PFSK-1 (cell line): ENCODE measurements around the gene FGD2.

ENCODE experiments used
- FOXP2 ChIP-seq: optimal IDR thresholded peaks from 2 replicates; pipeline ENCODE3; 2011; ENCODE audit warnings: borderline replicate concordance, control low read depth, inconsistent platforms; ENCODE audit not compliant: insufficient read depth; ENCODE audit errors: extremely low read length, extremely low read depth
- POLR2AphosphoS5 ChIP-seq: IDR thresholded peaks from 2 replicates; pipeline ENCODE4 v1.6.1; 2012; ENCODE audit warnings: low read depth, mild to moderate bottlenecking, control low read depth, low read length, moderate library complexity
- REST ChIP-seq, 2 experiments: IDR thresholded peaks; 2 replicates each; pipeline versions ENCODE4 v1.6.1 to v1.8.0; 2011 to 2012; ENCODE audit warnings: low read depth in 2 of 2, low read length in 2 of 2, control low read depth in 1 of 2, inconsistent platforms in 1 of 2, mild to moderate bottlenecking in 1 of 2, moderate library complexity in 1 of 2; ENCODE audit not compliant: insufficient read depth in 1 of 2
- SIN3A ChIP-seq: IDR thresholded peaks from 2 replicates; pipeline ENCODE4 v1.6.1; 2012; ENCODE audit warnings: mild to moderate bottlenecking, low read length, moderate library complexity, borderline replicate concordance; ENCODE audit not compliant: insufficient read depth
- TAF1 ChIP-seq: IDR thresholded peaks from 2 replicates; pipeline ENCODE4 v1.6.1; 2012; ENCODE audit warnings: low read length, control low read depth, borderline replicate concordance; ENCODE audit not compliant: insufficient read depth

- TF ChIP-seq REST (IDR thresholded peaks at IDR 0.05; ENCODE audit: insufficient read depth in 1 of 2, low read depth in 2 of 2, low read length in 2 of 2) (no peak), POLR2AphosphoS5 (no peak), TAF1 (no peak), SIN3A (no peak), FOXP2 (no peak)
Observed at GRCh38 chr6:37027036-37027720, 21.7 kb downstream of the FGD2 start.
